K562 (cell line): ENCODE data around the gene ALG5. TPM values are rescaled to one million over a fixed set of nuclear protein-coding genes. Genes with fewer than 3 reads are reported as not detected.

ENCODE experiments used
- ATAC-seq: fragments of 200-7000 bp; cut with Tn5 transposase; 3 replicates; pipeline ENCODE4 v1.9.1; 2020; ENCODE audit warnings: moderate library complexity
- BruUV-seq: library from RNA; stranded (reverse); fragments of 400-500 nt; replicated peaks from 2 replicates; lab custom pipeline; 2021; lab: Mats Ljungman, UMichigan
- CTCF ChIA-PET: fragments of 300-600 bp; formaldehyde crosslinking; extraction: SDS; loops from one replicate; lab custom pipeline; 2021; ENCODE audit warnings: low intra/inter-chr PET ratio; lab: Yijun Ruan, JAX
- POLR2A ChIA-PET: fragments of 300-600, 350-650 bp; sonication (Branson Sonifier 250); formaldehyde crosslinking; extraction: SDS; loops from one replicate; lab custom pipeline; 2021; ENCODE audit warnings: antibody characterized with exemption, inconsistent platforms; lab: Yijun Ruan, JAX
- DNase-seq, 4 experiments: peaks; one replicate each; pipeline versions ENCODE4 v3.0.0 to v3.0.0-alpha.2; 2011 to 2018; ENCODE audit warnings: low spot score in 3 of 4, mixed read lengths in 3 of 4; ENCODE audit errors: extremely low read depth in 1 of 4
- FAIRE-seq: peaks from 2 replicates; lab custom pipeline; 2011; peaks lifted over from hg19 to GRCh38; lab: Jason Lieb, UNC
- H2AFZ ChIP-seq: 2 replicates; pipeline ENCODE4 v1.6.0; 2011; ENCODE audit warnings: low read depth, low read length, control low read depth, inconsistent platforms
- H3K27ac ChIP-seq: fragments of 200-600 bp; 3 replicates; pipeline ENCODE4 v1.8.0; 2011; ENCODE audit warnings: low read depth, mild to moderate bottlenecking, control low read depth, inconsistent platforms, low read length, moderate library complexity, mixed read lengths; ENCODE audit errors: extremely low read depth
- H3K27me3 ChIP-seq, 2 experiments: fragments of 300-600 bp in 1 of 2; 2 replicates in 1 of 2; 3 replicates in 1 of 2; pipeline versions ENCODE4 v1.6.0 to v1.8.0; 2011; ENCODE audit warnings: inconsistent platforms in 2 of 2, low read length in 2 of 2, mild to moderate bottlenecking in 1 of 2, mixed read lengths in 1 of 2, moderate library complexity in 1 of 2; ENCODE audit not compliant: control insufficient read depth in 2 of 2, insufficient read depth in 2 of 2
- H3K36me3 ChIP-seq: fragments of 300-600 bp; 3 replicates; pipeline ENCODE4 v1.8.0; 2011; ENCODE audit warnings: mild to moderate bottlenecking, low read length, inconsistent platforms; ENCODE audit not compliant: control insufficient read depth, insufficient read depth
- H3K4me1 ChIP-seq, 2 experiments: fragments of 200-600 bp in 1 of 2; replicated peaks in 1 of 2; 2 replicates in 1 of 2; 3 replicates in 1 of 2; pipeline versions ENCODE4 v1.5.1 to v1.8.0; 2011; ENCODE audit warnings: inconsistent platforms in 2 of 2, low read length in 2 of 2, mild to moderate bottlenecking in 1 of 2, mixed read lengths in 1 of 2, moderate library complexity in 1 of 2; ENCODE audit not compliant: control insufficient read depth in 2 of 2, insufficient read depth in 2 of 2
- H3K4me2 ChIP-seq: 2 replicates; pipeline ENCODE4 v1.6.1; 2011; ENCODE audit warnings: low read length, control low read depth, inconsistent platforms, mixed read lengths; ENCODE audit not compliant: insufficient read depth
- H3K4me3 ChIP-seq: fragments of 200-600 bp; sonication (generic), shearing (Covaris generic); 2 replicates; pipeline ENCODE4 v1.5.1; 2016; ENCODE audit warnings: control low read depth, inconsistent platforms
- H3K79me2 ChIP-seq: fragments of 200-600 bp; 3 replicates; pipeline ENCODE4 v1.8.0; 2011; ENCODE audit warnings: low read length, inconsistent platforms; ENCODE audit not compliant: control insufficient read depth, insufficient read depth
- H3K9ac ChIP-seq, 2 experiments: 2 replicates each; pipeline versions ENCODE4 v1.6.0 to v1.6.1; 2011; ENCODE audit warnings: low read depth in 2 of 2, low read length in 2 of 2, control low read depth in 1 of 2, inconsistent platforms in 1 of 2, mild to moderate bottlenecking in 1 of 2, mixed read lengths in 1 of 2; ENCODE audit not compliant: insufficient read depth in 1 of 2
- H3K9me1 ChIP-seq: one replicate; pipeline ENCODE4 v1.6.0; 2011; ENCODE audit warnings: inconsistent platforms, mild to moderate bottlenecking, low read length, moderate library complexity; ENCODE audit not compliant: control insufficient read depth, insufficient read depth
- H3K9me3 ChIP-seq: replicated peaks from 2 replicates; pipeline ENCODE4 v1.5.1; 2011; ENCODE audit warnings: low read depth, low read length, inconsistent platforms; ENCODE audit not compliant: control insufficient read depth, insufficient read depth
- H4K20me1 ChIP-seq: replicated peaks from 2 replicates; pipeline ENCODE4 v1.6.1; 2011; ENCODE audit warnings: low read length, inconsistent platforms, mixed read lengths; ENCODE audit not compliant: control insufficient read depth, insufficient read depth
- BMI1 ChIP-seq: fragments of 150-350 bp; IDR thresholded peaks from 2 replicates; pipeline ENCODE4 v1.6.1; 2014; ENCODE audit warnings: low read length
- CREB1 ChIP-seq, 2 experiments: sonication (generic) in 1 of 2; formaldehyde crosslinking in 1 of 2; IDR thresholded peaks; 2 replicates each; pipeline versions ENCODE4 v1.6.1 to v1.8.0; 2012 to 2022; ENCODE audit warnings: inconsistent platforms in 1 of 2, mild to moderate bottlenecking in 1 of 2, missing genetic modification reagents in 1 of 2, moderate library complexity in 1 of 2
- CREM ChIP-seq: IDR thresholded peaks from 2 replicates; pipeline ENCODE4 v1.6.1; 2014; ENCODE audit warnings: antibody characterized with exemption, low read depth
- CXXC5 ChIP-seq: fragments of 250-450 bp; sonication (Bioruptor Pico); IDR thresholded peaks from 2 replicates; pipeline ENCODE4 v1.8.0; 2022; ENCODE audit warnings: inconsistent platforms, mild to moderate bottlenecking, moderate library complexity
- E2F6 ChIP-seq, 2 experiments: IDR thresholded peaks; 2 replicates each; pipeline ENCODE4 v1.6.1; 2011; ENCODE audit warnings: borderline replicate concordance in 1 of 2, control low read depth in 1 of 2, low read depth in 1 of 2, low read length in 1 of 2, mild to moderate bottlenecking in 1 of 2, mixed read lengths in 1 of 2, moderate library complexity in 1 of 2; ENCODE audit not compliant: insufficient read depth in 1 of 2, insufficient read length in 1 of 2, poor library complexity in 1 of 2, severe bottlenecking in 1 of 2; ENCODE audit errors: extremely low read depth in 1 of 2
- ELF1 ChIP-seq: fragments of 200-800 bp; sonication (Bioruptor generic); IDR thresholded peaks from 2 replicates; pipeline ENCODE4 v1.6.1; 2016; ENCODE audit warnings: missing genetic modification characterization, missing compliant biosample characterization
- ELK3 ChIP-seq: fragments of 450-650 bp; formaldehyde crosslinking; IDR thresholded peaks from 2 replicates; pipeline ENCODE4 v1.4.0; 2020; ENCODE audit warnings: mild to moderate bottlenecking
- JUN ChIP-seq, 2 experiments: sonication (generic) in 1 of 2; formaldehyde crosslinking in 1 of 2; IDR thresholded peaks; 2 replicates each; pipeline versions ENCODE4 v1.6.1 to v1.8.0; 2012 to 2022; ENCODE audit warnings: borderline replicate concordance in 2 of 2, mild to moderate bottlenecking in 2 of 2, improper control_type of control experiment in 1 of 2, low read depth in 1 of 2, low read length in 1 of 2, missing genetic modification reagents in 1 of 2
- MCM5 ChIP-seq: fragments of 450-650 bp; IDR thresholded peaks from 2 replicates; pipeline ENCODE4 v1.6.1; 2016; ENCODE audit warnings: low read depth
- NFIC ChIP-seq: fragments of 450-650 bp; IDR thresholded peaks from 2 replicates; pipeline ENCODE4 v1.6.1; 2017; ENCODE audit warnings: mild to moderate bottlenecking, inconsistent platforms
- SMAD4 ChIP-seq: fragments of 250-450 bp; sonication (Bioruptor Pico); conservative IDR thresholded peaks from 2 replicates; pipeline ENCODE4 v1.8.0; 2021; ENCODE audit warnings: inconsistent platforms, mild to moderate bottlenecking, moderate library complexity
- SP1 ChIP-seq: sonication (generic); formaldehyde crosslinking; IDR thresholded peaks from 2 replicates; pipeline ENCODE4 v1.8.1; 2022; ENCODE audit warnings: mild to moderate bottlenecking, missing genetic modification reagents
- SRSF7 ChIP-seq: fragments of 200-400 bp; formaldehyde crosslinking; optimal IDR thresholded peaks from 2 replicates; pipeline ENCODE3; 2017; ENCODE audit warnings: mild to moderate bottlenecking, low read depth, low read length
- SUPT5H ChIP-seq: fragments of 450-650 bp; IDR thresholded peaks from 2 replicates; pipeline ENCODE4 v1.6.1; 2016
- ZBTB7A ChIP-seq: IDR thresholded peaks from 2 replicates; pipeline ENCODE4 v1.6.1; 2011; ENCODE audit warnings: low read depth, mild to moderate bottlenecking, low read length, moderate library complexity, borderline replicate concordance; ENCODE audit not compliant: control insufficient read depth
- ZNF3 ChIP-seq: fragments of 250-450 bp; sonication (Bioruptor Pico); IDR thresholded peaks from 2 replicates; pipeline ENCODE4 v1.5.0; 2021; ENCODE audit warnings: mild to moderate bottlenecking, moderate library complexity
- ZNF668 ChIP-seq: fragments of 250-450 bp; sonication (Bioruptor Pico); IDR thresholded peaks from 2 replicates; pipeline ENCODE4 v1.8.0; 2022; ENCODE audit warnings: mild to moderate bottlenecking, inconsistent platforms
- WGBS: fragments of 100-300 bp; shearing (Covaris generic); methylation state at CpG from one replicate; pipeline ENCODE4 v1.1.6; 2016; ENCODE audit warnings: low coverage, mixed read lengths; ENCODE audit not compliant: insufficient coverage; ENCODE audit errors: missing lambda C conversion rate; 5-methylcytosine and 5-hydroxymethylcytosine counted together
- in situ Hi-C: fragments of 300-500 bp; cut with MboI; formaldehyde crosslinking; loops from 4 replicates; pipeline ENCODE4 v1.15.0; 2018; ENCODE audit warnings: inconsistent platforms, mixed read lengths
- intact Hi-C: fragments of 100-400 bp; cut with micrococcal nuclease; formaldehyde crosslinking; loops from 2 replicates; pipeline ENCODE4 v1.14.2; 2022
- polyA plus RNA-seq, 8 experiments: library from polyadenylated mRNA; depleted of rRNA in 4 of 8; stranded (reverse) in 5 of 8; unstranded in 3 of 8; fragments of >200 nt; fragmentation: Nextera tagmentation in 2 of 8; fragmentation: Illumina TruSeq in 1 of 8; extraction: Ambion mirVana in 2 of 8; extraction: Trizol in 1 of 8; gene quantifications; 2 replicates each; pipeline versions ENCODE4 v1.2.1 to v1.2.3, GENCODE V29; 2011 to 2014; ENCODE audit warnings: inconsistent platforms in 1 of 8, missing spikeins in 1 of 8
- total RNA-seq, 7 experiments: library from RNA; depleted of rRNA in 6 of 7; stranded (reverse); fragments of >200 nt in 6 of 7; fragmentation: Illumina TruSeq in 2 of 7; extraction: Trizol in 2 of 7; gene quantifications; 2 replicates each; pipeline versions ENCODE4 v1.2.1 to v1.2.3, GENCODE V29; 2011 to 2021; ENCODE audit warnings: low replicate concordance in 1 of 7
- TF ChIP-seq, protein P1 (sequence below): fragments of 250-450 bp; sonication (Bioruptor Pico); IDR thresholded peaks from 2 replicates; pipeline ENCODE4 v1.8.0; 2021; ENCODE audit warnings: borderline replicate concordance, mild to moderate bottlenecking, moderate library complexity; ENCODE audit not compliant: poor library complexity, severe bottlenecking

Gene ALG5
- total and polyA plus RNA-seq, 9 of the 15 experiments (the other 6 are each of a cell fraction or from before 2014, with no cell fraction given): 33.6 to 80.5 (median 48.2) TPM

DNA sequence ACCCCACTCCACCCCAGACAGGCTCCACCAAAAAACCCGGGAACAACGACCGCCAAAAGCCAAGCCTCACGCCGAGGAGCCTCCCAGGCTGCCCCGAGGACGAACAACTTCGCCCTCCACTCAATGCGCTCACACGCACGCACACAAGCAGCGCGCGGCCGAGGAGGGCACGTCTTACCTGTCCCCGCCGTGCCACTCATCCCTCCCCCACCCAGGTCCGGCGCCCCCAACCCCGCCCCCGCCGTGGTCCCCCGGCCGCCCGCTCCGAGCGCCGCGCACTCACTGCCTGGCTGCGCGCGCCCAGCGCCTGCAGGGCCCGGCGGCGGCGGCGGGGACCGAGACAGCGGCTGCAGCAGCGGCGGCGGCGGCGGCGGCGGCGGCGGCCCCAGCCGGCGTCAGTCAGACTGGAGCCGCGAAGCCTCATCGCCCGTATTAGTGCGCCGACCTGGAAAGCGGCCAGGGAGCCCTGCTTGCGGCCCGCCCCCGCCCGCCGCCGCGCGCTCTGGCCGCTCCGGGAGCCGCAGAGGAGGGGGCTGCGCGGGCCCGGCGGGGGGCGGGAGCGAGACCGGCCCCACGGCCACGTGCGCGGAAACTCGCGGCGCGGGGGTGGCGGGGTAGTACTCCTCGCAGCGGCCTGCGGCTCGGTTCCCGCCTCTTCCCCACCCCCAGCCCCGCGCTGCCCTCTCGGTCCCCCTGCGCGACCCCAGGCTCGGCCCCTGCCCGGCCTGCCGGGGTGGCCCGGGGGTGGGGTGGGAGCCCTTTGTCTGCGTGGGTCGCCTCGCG lies 79.1 kb downstream of the ALG5 start, which contains the start of gene SMAD9:
Gene SMAD9 (minus strand): TSS at position 406 of the 783 bp plus-strand sequence. CDS start 40,549 bp downstream, outside the sequence.
- FAIRE-seq: no peak
- ChIA-PET CTCF (no interaction called here), POLR2A (no interaction called here)
- Histone ChIP-seq H3K9me3 (no peaks in the 10 kb centered on the region), H3K4me2 (no peak within 1 kb of the TSS), H3K9me1 (no peaks in the 10 kb centered on the region), H4K20me1 (no peaks in the 10 kb centered on the region), H3K27me3 (peaks cover 34% of the 10 kb centered on the region in 2 experiments), H3K36me3 (no peaks in the 10 kb centered on the region), H3K4me3 (0 out of 2 replicates have a peak within 1 kb of the TSS, but pooled peaks have one; percentile 2), H3K27ac (no peak within 1 kb of the TSS), H2AFZ (no peak within 1 kb of the TSS), H3K79me2 (no peaks in the 10 kb centered on the region), H3K4me1 (peaks cover 0 to 9% of the 10 kb centered on the region in 2 experiments; a peak in 2 of 5 replicates), H3K9ac (peak within 1 kb of the TSS in 1 of 2 experiments; percentile 26; a peak in 1 of 4 replicates)
- peak; percentile 52 to 66 (median 56) for DNase-seq
- intact Hi-C loops: no loop called here
- BruUV-seq: no TSS peak
- no peak for TF ChIP-seq ZNF3 (CRISPR knock-in tag)
- no peak for TF ChIP-seq SUPT5H
- TF ChIP-seq NFIC: peak; percentile 47; the same call in 1 of the 2 replicates
- no peak for TF ChIP-seq JUN (IDR thresholded peaks at IDR 0.05; ENCODE audit: borderline replicate concordance, low read depth, low read length)
- TF ChIP-seq JUN (CRISPR knock-in tag; IDR thresholded peaks at IDR 0.05; ENCODE audit: borderline replicate concordance): no peak
- no peak for TF ChIP-seq ELF1 (tag)
- peak in 1 of 2 experiments; percentile 57 for TF ChIP-seq E2F6 (IDR thresholded peaks at IDR 0.05; ENCODE audit: borderline replicate concordance in 1 of 2, extremely low read depth in 1 of 2, insufficient read depth in 1 of 2, insufficient read length in 1 of 2, low read depth in 1 of 2, low read length in 1 of 2, poor library complexity in 1 of 2, severe bottlenecking in 1 of 2)
- peak; percentile 42; the same call in 1 of the 2 replicates for TF ChIP-seq CXXC5 (CRISPR knock-in tag)
- TF ChIP-seq SP1 (CRISPR knock-in tag): no peak
- TF ChIP-seq ZNF668 (CRISPR knock-in tag): no peak
- TF ChIP-seq CREB1 (IDR thresholded peaks at IDR 0.05): peak; percentile 20; the same call in 1 of the 2 replicates
- TF ChIP-seq CREB1 (CRISPR knock-in tag; IDR thresholded peaks at IDR 0.05): no peak
- TF ChIP-seq, protein P1, sequence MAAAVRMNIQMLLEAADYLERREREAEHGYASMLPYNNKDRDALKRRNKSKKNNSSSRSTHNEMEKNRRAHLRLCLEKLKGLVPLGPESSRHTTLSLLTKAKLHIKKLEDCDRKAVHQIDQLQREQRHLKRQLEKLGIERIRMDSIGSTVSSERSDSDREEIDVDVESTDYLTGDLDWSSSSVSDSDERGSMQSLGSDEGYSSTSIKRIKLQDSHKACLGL (CRISPR knock-in tag): no peak
- TF ChIP-seq MCM5: no peak
- no peak for TF ChIP-seq SRSF7
- TF ChIP-seq SMAD4 (CRISPR knock-in tag): peak; percentile 73
- no peak for TF ChIP-seq ELK3 (CRISPR knock-in tag)
- peak; percentile 34; the same call in 1 of the 2 replicates for TF ChIP-seq ZBTB7A
- no peak for TF ChIP-seq BMI1
- TF ChIP-seq CREM: 0 out of 2 replicates have a peak, but pooled peaks have one; percentile 13
- in situ Hi-C loops: no loop called here
- 0% methylated on average over 14 of the region's 104 CpGs for WGBS
- peak; percentile 91 for ATAC-seq
